ENCODE results near the gene FBXL16.

Gene FBXL16

DNA sequence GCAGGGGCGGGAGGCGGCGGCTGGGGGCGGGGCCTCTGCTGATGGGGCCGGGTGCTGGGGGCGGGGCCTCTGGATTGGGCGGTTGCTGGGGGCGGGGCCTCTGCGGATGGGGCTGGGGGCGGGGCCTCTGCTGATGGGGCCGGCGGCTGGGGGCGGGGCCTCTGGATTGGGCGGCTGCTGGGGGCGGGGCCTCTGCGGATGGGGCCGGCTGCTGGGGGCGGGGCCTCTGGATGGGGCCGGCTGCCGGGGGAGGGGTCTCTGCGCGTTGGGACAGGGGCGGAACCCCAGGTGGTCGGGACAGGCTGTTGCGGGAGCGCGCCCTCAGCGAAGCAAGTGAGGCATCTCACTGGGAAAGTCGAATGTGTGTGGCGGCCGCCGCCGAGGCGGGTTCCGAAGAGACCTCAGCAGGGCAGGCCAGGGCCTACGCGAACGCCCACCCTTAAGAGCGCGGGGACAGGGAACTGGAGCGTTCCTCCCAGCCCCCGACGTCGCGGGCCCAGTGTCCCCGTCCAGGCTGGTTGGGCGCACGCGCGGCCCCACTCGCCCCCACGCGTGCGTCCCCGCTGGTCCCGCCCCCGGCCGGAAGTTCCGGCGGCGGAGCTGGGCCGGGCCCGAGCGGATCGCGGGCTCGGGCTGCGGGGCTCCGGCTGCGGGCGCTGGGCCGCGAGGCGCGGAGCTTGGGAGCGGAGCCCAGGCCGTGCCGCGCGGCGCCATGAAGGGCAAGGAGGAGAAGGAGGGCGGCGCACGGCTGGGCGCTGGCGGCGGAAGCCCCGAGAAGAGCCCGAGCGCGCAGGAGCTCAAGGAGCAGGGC lies 25.6 kb downstream of the FBXL16 start, which contains the start of gene STUB1 (continued):
- TF ChIP-seq, protein P1, sequence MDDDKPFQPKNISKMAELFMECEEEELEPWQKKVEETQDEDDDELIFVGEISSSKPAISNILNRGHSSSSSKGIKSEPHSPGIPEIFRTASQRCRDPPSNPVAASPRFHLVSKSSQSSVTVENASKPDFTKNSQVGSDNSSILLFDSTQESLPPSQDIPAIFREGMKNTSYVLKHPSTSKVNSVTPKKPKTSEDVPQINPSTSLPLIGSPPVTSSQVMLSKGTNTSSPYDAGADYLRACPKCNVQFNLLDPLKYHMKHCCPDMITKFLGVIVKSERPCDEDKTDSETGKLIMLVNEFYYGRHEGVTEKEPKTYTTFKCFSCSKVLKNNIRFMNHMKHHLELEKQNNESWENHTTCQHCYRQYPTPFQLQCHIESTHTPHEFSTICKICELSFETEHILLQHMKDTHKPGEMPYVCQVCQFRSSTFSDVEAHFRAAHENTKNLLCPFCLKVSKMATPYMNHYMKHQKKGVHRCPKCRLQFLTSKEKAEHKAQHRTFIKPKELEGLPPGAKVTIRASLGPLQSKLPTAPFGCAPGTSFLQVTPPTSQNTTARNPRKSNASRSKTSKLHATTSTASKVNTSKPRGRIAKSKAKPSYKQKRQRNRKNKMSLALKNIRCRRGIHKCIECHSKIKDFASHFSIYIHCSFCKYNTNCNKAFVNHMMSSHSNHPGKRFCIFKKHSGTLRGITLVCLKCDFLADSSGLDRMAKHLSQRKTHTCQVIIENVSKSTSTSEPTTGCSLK (tag by site-specific recombination; IDR thresholded peaks at IDR 0.05): no peak
- TF ChIP-seq ZEB2 (tag by site-specific recombination; IDR thresholded peaks at IDR 0.05) (peak; percentile 8), WT1 (tag by site-specific recombination; IDR thresholded peaks at IDR 0.05) (peak; percentile 19; the same call in 1 of the 2 replicates), ZNF138 (tag by site-specific recombination; IDR thresholded peaks at IDR 0.05; ENCODE audit: borderline replicate concordance) (no peak), ZFP41 (tag by site-specific recombination; IDR thresholded peaks at IDR 0.05; ENCODE audit: borderline replicate concordance) (no peak), ZNF558 (tag by site-specific recombination; IDR thresholded peaks at IDR 0.05) (no peak), KLF16 (tag by site-specific recombination; IDR thresholded peaks at IDR 0.05) (peak; percentile 75), ZNF324 (tag by site-specific recombination; IDR thresholded peaks at IDR 0.05) (peak; percentile 71; the same call in 1 of the 2 replicates), ZSCAN16 (tag by site-specific recombination; IDR thresholded peaks at IDR 0.05) (no peak), ZNF610 (tag by site-specific recombination; IDR thresholded peaks at IDR 0.05; ENCODE audit: borderline replicate concordance) (peak; percentile 62; the same call in 1 of the 2 replicates), KLF7 (tag by site-specific recombination; IDR thresholded peaks at IDR 0.05; ENCODE audit: borderline replicate concordance) (0 out of 2 replicates have a peak, but pooled peaks have one; percentile 24), ZNF777 (tag by site-specific recombination; IDR thresholded peaks at IDR 0.05; ENCODE audit: borderline replicate concordance) (peak; percentile 81; the same call in 1 of the 2 replicates), ZNF529 (tag by site-specific recombination; IDR thresholded peaks at IDR 0.05; ENCODE audit: insufficient replicate concordance) (no peak), ZFP3 (tag by site-specific recombination; IDR thresholded peaks at IDR 0.05; ENCODE audit: low read depth) (no peak), SP2 (tag by site-specific recombination; IDR thresholded peaks at IDR 0.05) (peak; percentile 70), ZIC2 (tag by site-specific recombination; IDR thresholded peaks at IDR 0.05) (peak; percentile 12; the same call in 1 of the 2 replicates), ZNF302 (tag by site-specific recombination; IDR thresholded peaks at IDR 0.05; ENCODE audit: low read depth) (no peak), SP7 (tag by site-specific recombination; IDR thresholded peaks at IDR 0.05) (peak; percentile 48), ZSCAN23 (tag by site-specific recombination; IDR thresholded peaks at IDR 0.05) (peak; percentile 30; the same call in 1 of the 2 replicates), ZNF426 (tag by site-specific recombination; IDR thresholded peaks at IDR 0.05) (no peak), ZNF621 (tag by site-specific recombination; IDR thresholded peaks at IDR 0.05) (no peak), ZNF843 (tag by site-specific recombination; IDR thresholded peaks at IDR 0.05) (peak; percentile 67)
- TF ChIP-seq, protein P2, sequence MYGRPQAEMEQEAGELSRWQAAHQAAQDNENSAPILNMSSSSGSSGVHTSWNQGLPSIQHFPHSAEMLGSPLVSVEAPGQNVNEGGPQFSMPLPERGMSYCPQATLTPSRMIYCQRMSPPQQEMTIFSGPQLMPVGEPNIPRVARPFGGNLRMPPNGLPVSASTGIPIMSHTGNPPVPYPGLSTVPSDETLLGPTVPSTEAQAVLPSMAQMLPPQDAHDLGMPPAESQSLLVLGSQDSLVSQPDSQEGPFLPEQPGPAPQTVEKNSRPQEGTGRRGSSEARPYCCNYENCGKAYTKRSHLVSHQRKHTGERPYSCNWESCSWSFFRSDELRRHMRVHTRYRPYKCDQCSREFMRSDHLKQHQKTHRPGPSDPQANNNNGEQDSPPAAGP (tag by site-specific recombination; IDR thresholded peaks at IDR 0.05): peak; percentile 44; the same call in 1 of the 2 replicates
- TF ChIP-seq, protein P3, sequence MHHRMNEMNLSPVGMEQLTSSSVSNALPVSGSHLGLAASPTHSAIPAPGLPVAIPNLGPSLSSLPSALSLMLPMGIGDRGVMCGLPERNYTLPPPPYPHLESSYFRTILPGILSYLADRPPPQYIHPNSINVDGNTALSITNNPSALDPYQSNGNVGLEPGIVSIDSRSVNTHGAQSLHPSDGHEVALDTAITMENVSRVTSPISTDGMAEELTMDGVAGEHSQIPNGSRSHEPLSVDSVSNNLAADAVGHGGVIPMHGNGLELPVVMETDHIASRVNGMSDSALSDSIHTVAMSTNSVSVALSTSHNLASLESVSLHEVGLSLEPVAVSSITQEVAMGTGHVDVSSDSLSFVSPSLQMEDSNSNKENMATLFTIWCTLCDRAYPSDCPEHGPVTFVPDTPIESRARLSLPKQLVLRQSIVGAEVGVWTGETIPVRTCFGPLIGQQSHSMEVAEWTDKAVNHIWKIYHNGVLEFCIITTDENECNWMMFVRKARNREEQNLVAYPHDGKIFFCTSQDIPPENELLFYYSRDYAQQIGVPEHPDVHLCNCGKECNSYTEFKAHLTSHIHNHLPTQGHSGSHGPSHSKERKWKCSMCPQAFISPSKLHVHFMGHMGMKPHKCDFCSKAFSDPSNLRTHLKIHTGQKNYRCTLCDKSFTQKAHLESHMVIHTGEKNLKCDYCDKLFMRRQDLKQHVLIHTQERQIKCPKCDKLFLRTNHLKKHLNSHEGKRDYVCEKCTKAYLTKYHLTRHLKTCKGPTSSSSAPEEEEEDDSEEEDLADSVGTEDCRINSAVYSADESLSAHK (tag by site-specific recombination; IDR thresholded peaks at IDR 0.05): no peak
- TF ChIP-seq, protein P4, sequence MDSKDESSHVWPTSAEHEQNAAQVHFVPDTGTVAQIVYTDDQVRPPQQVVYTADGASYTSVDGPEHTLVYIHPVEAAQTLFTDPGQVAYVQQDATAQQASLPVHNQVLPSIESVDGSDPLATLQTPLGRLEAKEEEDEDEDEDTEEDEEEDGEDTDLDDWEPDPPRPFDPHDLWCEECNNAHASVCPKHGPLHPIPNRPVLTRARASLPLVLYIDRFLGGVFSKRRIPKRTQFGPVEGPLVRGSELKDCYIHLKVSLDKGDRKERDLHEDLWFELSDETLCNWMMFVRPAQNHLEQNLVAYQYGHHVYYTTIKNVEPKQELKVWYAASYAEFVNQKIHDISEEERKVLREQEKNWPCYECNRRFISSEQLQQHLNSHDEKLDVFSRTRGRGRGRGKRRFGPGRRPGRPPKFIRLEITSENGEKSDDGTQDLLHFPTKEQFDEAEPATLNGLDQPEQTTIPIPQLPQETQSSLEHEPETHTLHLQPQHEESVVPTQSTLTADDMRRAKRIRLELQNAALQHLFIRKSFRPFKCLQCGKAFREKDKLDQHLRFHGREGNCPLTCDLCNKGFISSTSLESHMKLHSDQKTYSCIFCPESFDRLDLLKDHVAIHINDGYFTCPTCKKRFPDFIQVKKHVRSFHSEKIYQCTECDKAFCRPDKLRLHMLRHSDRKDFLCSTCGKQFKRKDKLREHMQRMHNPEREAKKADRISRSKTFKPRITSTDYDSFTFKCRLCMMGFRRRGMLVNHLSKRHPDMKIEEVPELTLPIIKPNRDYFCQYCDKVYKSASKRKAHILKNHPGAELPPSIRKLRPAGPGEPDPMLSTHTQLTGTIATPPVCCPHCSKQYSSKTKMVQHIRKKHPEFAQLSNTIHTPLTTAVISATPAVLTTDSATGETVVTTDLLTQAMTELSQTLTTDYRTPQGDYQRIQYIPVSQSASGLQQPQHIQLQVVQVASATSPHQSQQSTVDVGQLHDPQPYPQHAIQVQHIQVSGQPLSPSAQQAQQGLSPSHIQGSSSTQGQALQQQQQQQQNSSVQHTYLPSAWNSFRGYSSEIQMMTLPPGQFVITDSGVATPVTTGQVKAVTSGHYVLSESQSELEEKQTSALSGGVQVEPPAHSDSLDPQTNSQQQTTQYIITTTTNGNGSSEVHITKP (tag by site-specific recombination; IDR thresholded peaks at IDR 0.05): peak; percentile 96
- TF ChIP-seq, protein P5, sequence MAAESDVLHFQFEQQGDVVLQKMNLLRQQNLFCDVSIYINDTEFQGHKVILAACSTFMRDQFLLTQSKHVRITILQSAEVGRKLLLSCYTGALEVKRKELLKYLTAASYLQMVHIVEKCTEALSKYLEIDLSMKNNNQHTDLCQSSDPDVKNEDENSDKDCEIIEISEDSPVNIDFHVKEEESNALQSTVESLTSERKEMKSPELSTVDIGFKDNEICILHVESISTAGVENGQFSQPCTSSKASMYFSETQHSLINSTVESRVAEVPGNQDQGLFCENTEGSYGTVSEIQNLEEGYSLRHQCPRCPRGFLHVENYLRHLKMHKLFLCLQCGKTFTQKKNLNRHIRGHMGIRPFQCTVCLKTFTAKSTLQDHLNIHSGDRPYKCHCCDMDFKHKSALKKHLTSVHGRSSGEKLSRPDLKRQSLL (tag by site-specific recombination; IDR thresholded peaks at IDR 0.05): peak; percentile 67

Measured in HEK293 (cell line).